Hepatocyte (in vitro differentiated cells): Measurements from ENCODE around the gene MME. TPM values are rescaled to one million over a fixed set of nuclear protein-coding genes. Genes with fewer than 3 reads are reported as not detected.

Experiments
- DNase-seq: peaks from one replicate; pipeline ENCODE4 v3.0.0-alpha.2; 2016; ENCODE audit warnings: low spot score
- H2AFZ ChIP-seq: fragments of 200-600 bp; sonication (generic); 2 replicates; pipeline ENCODE4 v1.6.0; 2016; ENCODE audit warnings: antibody characterized with exemption, mild to moderate bottlenecking
- H3K27ac ChIP-seq: fragments of 200-600 bp; sonication (generic); 2 replicates; pipeline ENCODE4 v1.5.1; 2016; ENCODE audit warnings: mild to moderate bottlenecking
- H3K27me3 ChIP-seq: fragments of 200-600 bp; sonication (generic); 2 replicates; pipeline ENCODE4 v1.6.1; 2016
- H3K36me3 ChIP-seq: fragments of 200-600 bp; sonication (generic); replicated peaks from 2 replicates; pipeline ENCODE4 v1.5.1; 2016; ENCODE audit warnings: low read depth; ENCODE audit not compliant: insufficient read depth
- H3K4me1 ChIP-seq: fragments of 200-600 bp; sonication (generic); 2 replicates; pipeline ENCODE4 v1.5.1; 2016; ENCODE audit warnings: mild to moderate bottlenecking, moderate library complexity; ENCODE audit not compliant: insufficient read depth
- H3K4me2 ChIP-seq: fragments of 200-600 bp; sonication (generic); 2 replicates; pipeline ENCODE4 v1.6.0; 2016
- H3K4me3 ChIP-seq: fragments of 200-600 bp; sonication (generic); 2 replicates; pipeline ENCODE4 v1.5.1; 2016; ENCODE audit warnings: mild to moderate bottlenecking
- H3K79me2 ChIP-seq: fragments of 200-600 bp; sonication (generic); 2 replicates; pipeline ENCODE4 v1.6.0; 2017; ENCODE audit warnings: mild to moderate bottlenecking
- H3K9me2 ChIP-seq: fragments of 200-600 bp; sonication (generic); replicated peaks from 2 replicates; pipeline ENCODE4 v1.6.0; 2017; ENCODE audit warnings: mild to moderate bottlenecking; ENCODE audit not compliant: insufficient read depth
- H3K9me3 ChIP-seq: fragments of 200-600 bp; sonication (generic); 2 replicates; pipeline ENCODE4 v1.5.1; 2016; ENCODE audit warnings: low read depth, mild to moderate bottlenecking
- H4K20me1 ChIP-seq: fragments of 200-600 bp; sonication (generic); 2 replicates; pipeline ENCODE4 v1.6.0; 2016; ENCODE audit warnings: mild to moderate bottlenecking; ENCODE audit not compliant: insufficient read depth, poor library complexity, severe bottlenecking
- EZH2 ChIP-seq: fragments of 200-600 bp; sonication (generic); IDR thresholded peaks from 2 replicates; pipeline ENCODE4 v1.6.1; 2016; ENCODE audit warnings: antibody characterized with exemption, mild to moderate bottlenecking, borderline replicate concordance
- EZH2phosphoT487 ChIP-seq: fragments of 200-600 bp; sonication (generic); IDR thresholded peaks from one replicate; pipeline ENCODE4 v1.6.1; 2018; ENCODE audit warnings: antibody characterized with exemption, mild to moderate bottlenecking, low read depth, moderate library complexity; ENCODE audit not compliant: unreplicated experiment, severe bottlenecking
- WGBS: methylation state at CpG from one replicate; pipeline ENCODE4 v1.1.6; 2016; ENCODE audit warnings: low lambda C conversion rate; ENCODE audit errors: missing lambda C conversion rate; 5-methylcytosine and 5-hydroxymethylcytosine counted together
- polyA plus RNA-seq: library from polyadenylated mRNA; unstranded; fragments of >200 nt; fragmentation: Nextera tagmentation; extraction: Ambion mirVana; gene quantifications from 2 replicates; pipeline ENCODE4 v1.2.1, GENCODE V29; 2016
- total RNA-seq: library from RNA; depleted of rRNA; stranded (reverse); fragments of >200 nt; gene quantifications from 2 replicates; pipeline ENCODE4 v1.2.3, GENCODE V29; 2014
- TF ChIP-seq, protein P1 (sequence below): fragments of 200-600 bp; sonication (generic); IDR thresholded peaks from 2 replicates; pipeline ENCODE4 v1.5.1; 2016; ENCODE audit warnings: antibody characterized with exemption, mild to moderate bottlenecking; ENCODE audit not compliant: poor library complexity

The MME gene
- total and polyA plus RNA-seq, 2 experiments from 2014 or later = 135 to 250 TPM

DNA sequence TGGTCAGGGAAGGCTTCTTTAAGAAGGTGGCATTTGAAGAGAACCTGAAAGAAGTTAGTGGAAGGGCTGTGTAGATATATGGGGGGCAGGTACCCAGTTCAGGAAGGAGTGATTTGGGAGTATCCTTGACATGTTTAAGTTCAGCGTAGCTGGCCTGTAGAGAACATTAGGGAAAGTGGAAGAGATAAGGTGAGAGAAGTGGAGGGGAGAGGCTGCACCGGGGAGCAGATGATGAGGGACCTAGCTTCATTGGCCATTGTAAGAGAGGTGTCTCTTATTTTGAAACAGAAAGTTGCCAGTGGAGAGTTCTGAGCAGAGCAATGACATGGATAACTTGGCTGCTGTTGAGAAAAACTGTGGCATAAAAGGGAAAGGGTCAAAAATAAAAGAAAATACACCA is 44.6 kb upstream of the MME start:
- 74% methylated on average over 2 of the region's 2 CpGs for WGBS

DNA sequence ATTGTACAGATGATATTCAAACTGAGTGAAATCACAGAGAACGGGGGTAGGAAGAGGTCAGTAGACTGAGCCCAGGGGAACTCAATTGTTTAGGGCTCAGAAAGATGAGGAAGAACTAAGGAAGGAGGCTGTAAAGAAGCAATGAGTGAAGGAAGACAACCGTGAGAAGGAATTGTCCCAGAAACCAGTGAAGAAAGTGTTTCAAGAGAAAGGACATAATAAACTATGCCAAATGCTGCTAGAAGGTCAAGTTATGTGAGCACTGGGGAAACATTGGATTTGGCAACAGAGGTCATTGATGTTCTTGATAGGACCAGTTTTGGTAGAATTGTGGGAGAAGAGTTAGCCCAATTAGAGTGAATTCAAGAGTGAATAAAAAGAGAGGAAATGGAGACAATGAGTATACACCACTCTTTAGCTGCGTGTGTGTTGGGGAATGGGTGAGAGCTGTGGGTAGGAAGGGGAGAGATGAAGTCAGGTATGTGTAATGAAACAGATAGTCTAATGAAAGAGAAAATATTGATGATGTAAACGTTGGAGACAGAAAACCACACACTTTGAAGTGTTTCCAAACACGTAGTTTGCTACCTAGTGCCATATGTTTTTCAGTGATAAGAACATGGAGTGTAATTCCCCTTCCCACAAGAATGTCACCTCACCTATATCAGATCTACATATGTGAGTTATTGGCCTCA is 42.5 kb upstream of the MME start:
- H3K9me2 ChIP-seq = no peaks in the 10 kb centered on the region
- no peak overlapping the region for H3K4me3 ChIP-seq
- 87% methylated on average over 5 of the region's 5 CpGs for WGBS
- H4K20me1 ChIP-seq = no peaks in the 10 kb centered on the region
- no peak overlapping the region for H3K4me2 ChIP-seq
- DNase-seq = no peak
- H3K27me3 ChIP-seq = no peaks in the 10 kb centered on the region
- H3K36me3 ChIP-seq = no peaks in the 10 kb centered on the region
- H3K4me1 ChIP-seq = peaks cover 20% of the 10 kb centered on the region
- H3K9me3 ChIP-seq = no peaks in the 10 kb centered on the region
- H3K27ac ChIP-seq = no peak overlapping the region
- no peak overlapping the region for H2AFZ ChIP-seq
- TF ChIP-seq, protein P1, sequence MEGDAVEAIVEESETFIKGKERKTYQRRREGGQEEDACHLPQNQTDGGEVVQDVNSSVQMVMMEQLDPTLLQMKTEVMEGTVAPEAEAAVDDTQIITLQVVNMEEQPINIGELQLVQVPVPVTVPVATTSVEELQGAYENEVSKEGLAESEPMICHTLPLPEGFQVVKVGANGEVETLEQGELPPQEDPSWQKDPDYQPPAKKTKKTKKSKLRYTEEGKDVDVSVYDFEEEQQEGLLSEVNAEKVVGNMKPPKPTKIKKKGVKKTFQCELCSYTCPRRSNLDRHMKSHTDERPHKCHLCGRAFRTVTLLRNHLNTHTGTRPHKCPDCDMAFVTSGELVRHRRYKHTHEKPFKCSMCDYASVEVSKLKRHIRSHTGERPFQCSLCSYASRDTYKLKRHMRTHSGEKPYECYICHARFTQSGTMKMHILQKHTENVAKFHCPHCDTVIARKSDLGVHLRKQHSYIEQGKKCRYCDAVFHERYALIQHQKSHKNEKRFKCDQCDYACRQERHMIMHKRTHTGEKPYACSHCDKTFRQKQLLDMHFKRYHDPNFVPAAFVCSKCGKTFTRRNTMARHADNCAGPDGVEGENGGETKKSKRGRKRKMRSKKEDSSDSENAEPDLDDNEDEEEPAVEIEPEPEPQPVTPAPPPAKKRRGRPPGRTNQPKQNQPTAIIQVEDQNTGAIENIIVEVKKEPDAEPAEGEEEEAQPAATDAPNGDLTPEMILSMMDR = no peak
- TF ChIP-seq EZH2 (no peak), EZH2phosphoT487 (no peak)
- no peaks in the 10 kb centered on the region for H3K79me2 ChIP-seq

More for the DNA sequence above, 44.6 kb upstream of the MME start:
- no peak for TF ChIP-seq EZH2
- TF ChIP-seq, protein P1 = no peak
- no peak for TF ChIP-seq EZH2phosphoT487
- Histone ChIP-seq H2AFZ (no peak overlapping the region), H4K20me1 (no peaks in the 10 kb centered on the region), H3K9me3 (no peaks in the 10 kb centered on the region), H3K4me1 (peaks cover 26% of the 10 kb centered on the region), H3K4me2 (no peak overlapping the region), H3K36me3 (no peaks in the 10 kb centered on the region), H3K27ac (no peak overlapping the region), H3K27me3 (no peaks in the 10 kb centered on the region), H3K9me2 (no peaks in the 10 kb centered on the region), H3K4me3 (no peak overlapping the region), H3K79me2 (no peaks in the 10 kb centered on the region)
- no peak for DNase-seq

DNA sequence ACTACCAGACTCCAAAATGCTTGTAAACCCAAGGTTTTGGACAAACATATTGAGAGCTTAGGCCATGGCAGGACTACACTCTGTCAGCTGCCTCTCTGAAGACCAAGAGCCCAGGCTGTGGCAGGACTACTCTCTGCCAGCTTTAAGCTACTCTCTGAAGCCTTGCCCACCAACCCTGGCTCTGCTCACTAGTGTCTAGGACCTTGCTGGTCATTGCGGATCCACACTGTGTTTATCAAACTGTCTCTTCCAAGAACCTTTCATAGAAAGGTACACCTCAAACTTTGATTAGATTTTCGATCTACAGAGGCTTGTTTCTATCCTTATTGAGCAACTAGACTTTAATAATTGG is 41.9 kb upstream of the MME start:
- TF ChIP-seq EZH2phosphoT487 = no peak
- DNase-seq = no peak
- Histone ChIP-seq H3K9me3 (no peaks in the 10 kb centered on the region), H3K4me3 (no peak overlapping the region), H3K79me2 (no peaks in the 10 kb centered on the region), H3K27me3 (no peaks in the 10 kb centered on the region), H3K36me3 (no peaks in the 10 kb centered on the region), H3K9me2 (no peaks in the 10 kb centered on the region), H3K27ac (no peak overlapping the region), H3K4me1 (peaks cover 15% of the 10 kb centered on the region), H3K4me2 (no peak overlapping the region), H4K20me1 (no peaks in the 10 kb centered on the region), H2AFZ (no peak overlapping the region)
- WGBS = 90% methylated on average over 2 of the region's 2 CpGs

DNA sequence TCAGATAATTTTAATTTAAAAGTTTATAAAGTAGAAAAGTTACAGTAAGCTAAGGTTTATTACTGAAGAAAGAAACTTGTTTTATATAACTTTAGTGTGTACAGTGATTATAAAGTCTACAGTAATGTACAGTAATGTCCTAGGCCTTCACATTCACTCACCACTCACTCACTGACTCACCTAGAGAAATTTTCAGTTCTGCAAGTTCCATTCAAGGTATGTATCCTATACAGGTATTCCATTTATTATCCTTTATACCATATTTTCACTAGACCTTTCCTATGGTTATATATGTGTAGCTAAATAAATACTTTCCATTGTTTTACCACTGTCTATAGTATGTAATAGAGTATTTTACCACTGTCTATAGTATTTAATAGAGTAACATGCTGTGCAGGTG is 33.2 kb upstream of the MME start:
- Histone ChIP-seq H3K36me3 (no peaks in the 10 kb centered on the region), H3K27ac (no peak overlapping the region), H3K27me3 (no peaks in the 10 kb centered on the region), H3K9me3 (no peaks in the 10 kb centered on the region), H3K4me3 (no peak overlapping the region), H3K4me2 (no peak overlapping the region), H4K20me1 (no peaks in the 10 kb centered on the region), H3K4me1 (no peaks in the 10 kb centered on the region), H3K79me2 (no peaks in the 10 kb centered on the region), H2AFZ (no peak overlapping the region), H3K9me2 (no peaks in the 10 kb centered on the region)
- no peak for DNase-seq
- TF ChIP-seq EZH2 (no peak), EZH2phosphoT487 (no peak)
- TF ChIP-seq, protein P1 = no peak
